SK-N-SH (cell line): ENCODE measurements around the gene CCR9. TPM values are rescaled to one million over a fixed set of nuclear protein-coding genes. Genes with fewer than 3 reads are reported as not detected.

Experiments
- CTCF ChIA-PET: fragments of 300-600, 350-600 bp; formaldehyde crosslinking; extraction: SDS; loops from one replicate; lab custom pipeline; 2021; lab: Yijun Ruan, JAX
- POLR2A ChIA-PET: fragments of 350-600 bp; sonication (Branson Sonifier 250); formaldehyde crosslinking; extraction: SDS; loops from one replicate; lab custom pipeline; 2020; ENCODE audit warnings: antibody characterized with exemption, inconsistent platforms; lab: Yijun Ruan, JAX
- DNase-seq: peaks from one replicate; pipeline ENCODE4 v3.0.0; 2012
- H2AFZ ChIP-seq: fragments of 200-600 bp; sonication (generic); 2 replicates; pipeline ENCODE4 v1.8.1; 2016; ENCODE audit warnings: antibody characterized with exemption, mild to moderate bottlenecking, low read depth
- H3F3A ChIP-seq: fragments of 200-600 bp; sonication (generic); replicated peaks from 2 replicates; pipeline ENCODE3; 2016; ENCODE audit warnings: antibody characterized with exemption, mild to moderate bottlenecking; ENCODE audit not compliant: insufficient read depth
- H3K27ac ChIP-seq, 2 experiments: fragments of 200-500 bp in 1 of 2; fragments of 200-600 bp in 1 of 2; sonication (Bioruptor generic) in 1 of 2; sonication (generic), shearing (Covaris generic) in 1 of 2; 2 replicates each; pipeline versions ENCODE4 v1.5.1 to v1.6.1; 2014 to 2016; ENCODE audit warnings: low read depth in 2 of 2, inconsistent platforms in 1 of 2, low read length in 1 of 2, mild to moderate bottlenecking in 1 of 2, mixed read lengths in 1 of 2
- H3K27me3 ChIP-seq: fragments of 200-600 bp; sonication (generic), shearing (Covaris generic); 2 replicates; pipeline ENCODE4 v1.6.1; 2016; ENCODE audit warnings: mixed run types; ENCODE audit not compliant: insufficient read depth
- H3K36me3 ChIP-seq, 2 experiments: fragments of 200-500 bp in 1 of 2; fragments of 200-600 bp in 1 of 2; sonication (Bioruptor generic) in 1 of 2; sonication (generic) in 1 of 2; replicated peaks in 1 of 2; 2 replicates each; pipeline versions ENCODE3 to v1.5.1; 2014 to 2016; ENCODE audit warnings: low read length in 1 of 2, mild to moderate bottlenecking in 1 of 2; ENCODE audit not compliant: insufficient read depth in 2 of 2, control insufficient read depth in 1 of 2
- H3K4me1 ChIP-seq, 2 experiments: fragments of 200-500 bp in 1 of 2; fragments of 200-600 bp in 1 of 2; sonication (Bioruptor generic) in 1 of 2; sonication (generic), shearing (Covaris generic) in 1 of 2; 2 replicates each; pipeline versions ENCODE4 v1.5.1 to v1.6.1; 2014 to 2016; ENCODE audit warnings: low read depth in 1 of 2, low read length in 1 of 2, mixed run types in 1 of 2; ENCODE audit not compliant: insufficient read depth in 2 of 2, control insufficient read depth in 1 of 2
- H3K4me2 ChIP-seq: fragments of 200-600 bp; sonication (generic), shearing (Covaris generic); 2 replicates; pipeline ENCODE4 v1.6.1; 2017; ENCODE audit warnings: mixed run types
- H3K4me3 ChIP-seq, 2 experiments: fragments of 200-500 bp in 1 of 2; fragments of 200-600 bp in 1 of 2; sonication (Bioruptor generic) in 1 of 2; sonication (generic), shearing (Covaris generic) in 1 of 2; 2 replicates each; pipeline versions ENCODE4 v1.5.1 to v1.8.1; 2014 to 2016; ENCODE audit warnings: low read depth in 2 of 2, inconsistent platforms in 1 of 2, low read length in 1 of 2, mild to moderate bottlenecking in 1 of 2, mixed read lengths in 1 of 2, moderate library complexity in 1 of 2
- H3K79me2 ChIP-seq: fragments of 200-600 bp; sonication (generic); 2 replicates; pipeline ENCODE4 v1.8.1; 2017; ENCODE audit warnings: mild to moderate bottlenecking; ENCODE audit not compliant: insufficient read depth
- H3K9ac ChIP-seq: fragments of 200-600 bp; sonication (generic); 2 replicates; pipeline ENCODE4 v1.6.1; 2017; ENCODE audit warnings: mixed run types
- H3K9me2 ChIP-seq: fragments of 200-600 bp; sonication (generic); 2 replicates; pipeline ENCODE4 v1.6.1; 2017; ENCODE audit warnings: mixed run types
- H3K9me3 ChIP-seq: fragments of 200-600 bp; sonication (generic); 2 replicates; pipeline ENCODE4 v1.6.1; 2017; ENCODE audit warnings: mixed run types, mild to moderate bottlenecking, moderate library complexity
- H4K20me1 ChIP-seq: fragments of 200-600 bp; sonication (generic); 2 replicates; pipeline ENCODE4 v1.6.1; 2017; ENCODE audit warnings: mild to moderate bottlenecking, mixed run types; ENCODE audit not compliant: insufficient read depth
- EP300 ChIP-seq, 2 experiments: IDR thresholded peaks; 2 replicates each; pipeline versions ENCODE4 v1.4.0 to v1.6.1; 2012; ENCODE audit warnings: borderline replicate concordance in 1 of 2, low read depth in 1 of 2, low read length in 1 of 2
- EZH2phosphoT487 ChIP-seq: fragments of 200-600 bp; sonication (generic); IDR thresholded peaks from 2 replicates; pipeline ENCODE4 v1.6.1; 2017; ENCODE audit warnings: low read depth, mixed run types, mild to moderate bottlenecking, antibody characterized with exemption, moderate library complexity, borderline replicate concordance
- FOXM1 ChIP-seq: IDR thresholded peaks from 2 replicates; pipeline ENCODE4 v1.4.0; 2012; ENCODE audit warnings: low read depth, mild to moderate bottlenecking
- GABPA ChIP-seq: IDR thresholded peaks from 2 replicates; pipeline ENCODE4 v1.4.0; 2012; ENCODE audit warnings: low read depth, mild to moderate bottlenecking
- IRF3 ChIP-seq: fragments of 150-350 bp; IDR thresholded peaks from 2 replicates; pipeline ENCODE4 v1.6.1; 2016; ENCODE audit warnings: mild to moderate bottlenecking, low read depth, low read length
- JUND ChIP-seq: IDR thresholded peaks from 2 replicates; pipeline ENCODE4 v1.4.0; 2012
- MXI1 ChIP-seq: IDR thresholded peaks from 2 replicates; pipeline ENCODE4 v1.6.1; 2012; ENCODE audit warnings: mild to moderate bottlenecking, low read depth, low read length, improper control_type of control experiment
- NFIC ChIP-seq: IDR thresholded peaks from 2 replicates; pipeline ENCODE4 v1.4.0; 2012; ENCODE audit warnings: borderline replicate concordance
- PBX3 ChIP-seq: IDR thresholded peaks from 2 replicates; pipeline ENCODE4; 2012
- RAD21 ChIP-seq: IDR thresholded peaks from 2 replicates; pipeline ENCODE4 v1.6.1; 2012; ENCODE audit warnings: mild to moderate bottlenecking, low read length
- TEAD4 ChIP-seq: IDR thresholded peaks from 2 replicates; pipeline ENCODE4 v1.4.0; 2012; ENCODE audit warnings: mild to moderate bottlenecking, borderline replicate concordance; ENCODE audit not compliant: insufficient read depth
- USF1 ChIP-seq: IDR thresholded peaks from 2 replicates; pipeline ENCODE4 v1.4.0; 2012; ENCODE audit warnings: low read depth, borderline replicate concordance
- WGBS: methylation state at CpG from one replicate; pipeline ENCODE4 v1.1.6; 2017; ENCODE audit warnings: low lambda C conversion rate; 5-methylcytosine and 5-hydroxymethylcytosine counted together
- polyA plus RNA-seq, 3 experiments: library from polyadenylated mRNA; depleted of rRNA; stranded (reverse); fragments of >200 nt; gene quantifications; 2 replicates each; pipeline ENCODE4 v1.2.3, GENCODE V29; 2012
- TF ChIP-seq, protein P1 (sequence below): fragments of 150-350 bp; IDR thresholded peaks from 2 replicates; pipeline ENCODE4 v1.6.1; 2017; ENCODE audit warnings: antibody characterized with exemption, low read length, low read depth, borderline replicate concordance
- TF ChIP-seq, protein P2 (sequence below): fragments of 200-600 bp; sonication (generic); IDR thresholded peaks from 2 replicates; pipeline ENCODE4 v1.6.1; 2017; ENCODE audit warnings: antibody characterized with exemption, mild to moderate bottlenecking, moderate library complexity

Gene CCR9
- polyA plus RNA-seq, 1 of the 3 experiments (the other 2 are of a cell fraction), result not detected

- TF ChIP-seq USF1 (no peak), IRF3 (no peak), JUND (no peak), GABPA (no peak), EZH2phosphoT487 (no peak), NFIC (no peak; the same call in 1 of the 2 replicates), PBX3 (no peak), MXI1 (0 out of 2 replicates have a peak, but pooled peaks have one; percentile 16), FOXM1 (no peak), TEAD4 (no peak), RAD21 (peak; percentile 35)
- TF ChIP-seq, protein P1, sequence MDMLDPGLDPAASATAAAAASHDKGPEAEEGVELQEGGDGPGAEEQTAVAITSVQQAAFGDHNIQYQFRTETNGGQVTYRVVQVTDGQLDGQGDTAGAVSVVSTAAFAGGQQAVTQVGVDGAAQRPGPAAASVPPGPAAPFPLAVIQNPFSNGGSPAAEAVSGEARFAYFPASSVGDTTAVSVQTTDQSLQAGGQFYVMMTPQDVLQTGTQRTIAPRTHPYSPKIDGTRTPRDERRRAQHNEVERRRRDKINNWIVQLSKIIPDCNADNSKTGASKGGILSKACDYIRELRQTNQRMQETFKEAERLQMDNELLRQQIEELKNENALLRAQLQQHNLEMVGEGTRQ, result no peak
- TF ChIP-seq, protein P2, sequence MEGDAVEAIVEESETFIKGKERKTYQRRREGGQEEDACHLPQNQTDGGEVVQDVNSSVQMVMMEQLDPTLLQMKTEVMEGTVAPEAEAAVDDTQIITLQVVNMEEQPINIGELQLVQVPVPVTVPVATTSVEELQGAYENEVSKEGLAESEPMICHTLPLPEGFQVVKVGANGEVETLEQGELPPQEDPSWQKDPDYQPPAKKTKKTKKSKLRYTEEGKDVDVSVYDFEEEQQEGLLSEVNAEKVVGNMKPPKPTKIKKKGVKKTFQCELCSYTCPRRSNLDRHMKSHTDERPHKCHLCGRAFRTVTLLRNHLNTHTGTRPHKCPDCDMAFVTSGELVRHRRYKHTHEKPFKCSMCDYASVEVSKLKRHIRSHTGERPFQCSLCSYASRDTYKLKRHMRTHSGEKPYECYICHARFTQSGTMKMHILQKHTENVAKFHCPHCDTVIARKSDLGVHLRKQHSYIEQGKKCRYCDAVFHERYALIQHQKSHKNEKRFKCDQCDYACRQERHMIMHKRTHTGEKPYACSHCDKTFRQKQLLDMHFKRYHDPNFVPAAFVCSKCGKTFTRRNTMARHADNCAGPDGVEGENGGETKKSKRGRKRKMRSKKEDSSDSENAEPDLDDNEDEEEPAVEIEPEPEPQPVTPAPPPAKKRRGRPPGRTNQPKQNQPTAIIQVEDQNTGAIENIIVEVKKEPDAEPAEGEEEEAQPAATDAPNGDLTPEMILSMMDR, result no peak
Measured at GRCh38 chr3:45895686-45896468, 9.5 kb downstream of the CCR9 start (continued).

GRCh38 chr3:45896956-45897355 lies 10.6 kb downstream of the CCR9 start:
- H4K20me1 ChIP-seq, result no peaks in the 10 kb centered on the region
- no peak overlapping the region for H3K9ac ChIP-seq
- no peaks in the 10 kb centered on the region for H3K36me3 ChIP-seq
- DNase-seq, result peak; percentile 34
- POLR2A ChIA-PET, result no interaction called here
- peaks cover 0 to 23% of the 10 kb centered on the region in 2 experiments; a peak in 1 of 4 replicates for H3K4me1 ChIP-seq
- no peaks in the 10 kb centered on the region for H3K9me2 ChIP-seq
- H3K4me3 ChIP-seq, result no peak overlapping the region
- no peak overlapping the region for H2AFZ ChIP-seq
- TF ChIP-seq NFIC (no peak), EP300 (IDR thresholded peaks at IDR 0.05; ENCODE audit: borderline replicate concordance in 1 of 2, low read depth in 1 of 2, low read length in 1 of 2) (peak in 1 of 2 experiments; percentile 39; a peak in 1 of 4 replicates)
- WGBS, result 17% methylated on average over 1 of the region's 3 CpGs
- H3K4me2 ChIP-seq, result no peak overlapping the region
- CTCF ChIA-PET, result interaction anchor here (1.0 kb wide), 1 partner anchor 32 kb away, joined by 4 read pairs; no protein-coding TSS in a partner anchor
- H3K79me2 ChIP-seq, result no peaks in the 10 kb centered on the region
- peak overlapping the region in 1 of 2 experiments; percentile 82; a peak in 1 of 4 replicates for H3K27ac ChIP-seq
- H3F3A ChIP-seq, result no peaks in the 10 kb centered on the region
- no peaks in the 10 kb centered on the region for H3K9me3 ChIP-seq
- H3K27me3 ChIP-seq, result no peaks in the 10 kb centered on the region; the same call in 1 of the 2 replicates
